ENCODE results near the gene MAP1LC3A.

GRCh38 chr20:34512955-34513419 is 45.5 kb upstream of the MAP1LC3A start:
- TF ChIP-seq CTCF (IDR thresholded peaks at IDR 0.05): no peak
- TF ChIP-seq POLR2A (IDR thresholded peaks at IDR 0.05): no peak

Data from vagina (tissue), 2 donors.